Mucosa of gallbladder (tissue), 1 donor: ENCODE data around the gene IQGAP2. TPM values are rescaled to one million over a fixed set of nuclear protein-coding genes. Genes with fewer than 3 reads are reported as not detected.
"Not testable (repeated sequence)": the region's sequence is repeated elsewhere in the genome, so short reads cannot be mapped to it uniquely, and the experiment has no call there.

ENCODE experiments used
- DNase-seq: peaks from one replicate; pipeline ENCODE4 v3.0.0-alpha.2; 2020; ENCODE audit warnings: low spot score
- total RNA-seq: library from RNA; stranded (reverse); gene quantifications from one replicate; pipeline ENCODE4 v1.2.1, GENCODE V29; 2021
- donor health status: DM: no; HTN: no; CAD: no.

The IQGAP2 gene
- total RNA-seq, 1 donor from 2014 or later, result 119 TPM

DNA sequence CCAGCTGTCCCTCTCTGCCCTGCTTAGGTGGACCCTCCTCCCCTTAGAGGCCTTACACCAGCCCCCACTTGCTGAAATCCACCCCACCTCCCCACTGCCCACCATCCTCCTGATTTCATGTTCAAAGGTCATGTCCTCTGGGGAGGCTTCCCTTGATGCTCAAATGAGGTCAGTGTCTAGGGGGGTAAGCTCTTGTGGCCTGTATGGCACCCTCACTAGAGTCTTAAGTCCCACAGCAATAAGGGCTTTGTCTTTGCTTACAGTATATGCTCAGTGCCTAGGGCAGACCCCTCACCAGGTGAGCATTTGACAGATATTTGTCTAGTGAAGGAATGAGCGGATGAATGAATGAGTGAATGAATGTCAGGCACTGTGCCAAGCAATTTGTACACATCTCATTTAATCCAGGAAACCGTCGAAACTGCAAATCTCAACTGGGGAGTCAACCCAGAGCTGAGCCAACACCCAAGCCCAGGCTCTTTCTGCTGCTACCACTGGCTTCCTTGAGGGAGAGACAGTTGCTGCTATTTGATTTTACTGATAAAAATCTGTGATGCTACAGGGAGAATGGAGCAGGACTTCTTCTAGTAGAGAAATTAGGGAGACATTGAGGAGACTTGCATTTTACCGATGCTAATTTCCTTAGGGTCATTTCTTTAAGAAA, 101.9 kb downstream of the IQGAP2 start:
- DNase-seq, result no peak

GRCh38 chr5:76513476-76513875, 110.4 kb downstream of the IQGAP2 start:
- DNase-seq, result no peak

DNA sequence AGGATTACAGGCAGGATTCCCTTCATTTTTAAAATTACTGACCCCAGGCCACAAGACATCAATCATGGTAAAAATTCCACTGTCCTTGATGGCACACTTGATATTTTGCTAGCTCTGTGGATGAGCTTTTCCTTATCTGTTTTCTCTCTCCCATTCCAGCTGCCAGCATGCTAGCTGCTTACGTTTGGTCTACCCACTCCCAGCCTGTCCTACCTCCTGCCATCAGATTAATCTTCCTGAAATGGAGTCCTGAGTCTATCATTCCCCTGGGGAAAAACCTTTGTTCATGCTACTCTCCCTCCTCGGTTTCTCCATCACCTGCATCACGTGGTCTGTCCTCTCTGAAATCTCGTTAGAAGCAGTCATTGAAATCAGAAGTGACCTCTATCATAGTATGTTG, 111.2 kb downstream of the IQGAP2 start:
- DNase-seq, result no peak

DNA sequence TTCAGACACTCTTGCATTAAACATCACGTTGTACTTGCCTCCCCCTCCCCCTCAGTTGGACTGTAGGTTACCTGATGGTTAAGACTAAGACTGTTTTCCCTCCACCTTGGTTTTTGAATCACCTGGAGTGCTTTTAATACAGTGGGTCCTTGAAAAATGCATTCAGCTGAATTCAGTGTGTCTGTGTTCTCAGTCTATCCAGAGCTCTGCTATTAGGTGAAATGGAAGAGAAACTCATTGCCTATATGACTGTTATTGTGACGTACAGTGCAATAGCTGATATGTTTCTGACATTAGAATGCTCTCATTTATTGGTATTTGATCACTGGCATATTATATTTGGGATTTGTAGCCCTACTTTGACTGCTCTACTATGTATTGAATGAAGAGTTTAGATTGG, 111.6 kb downstream of the IQGAP2 start:
- DNase-seq, result no peak

DNA sequence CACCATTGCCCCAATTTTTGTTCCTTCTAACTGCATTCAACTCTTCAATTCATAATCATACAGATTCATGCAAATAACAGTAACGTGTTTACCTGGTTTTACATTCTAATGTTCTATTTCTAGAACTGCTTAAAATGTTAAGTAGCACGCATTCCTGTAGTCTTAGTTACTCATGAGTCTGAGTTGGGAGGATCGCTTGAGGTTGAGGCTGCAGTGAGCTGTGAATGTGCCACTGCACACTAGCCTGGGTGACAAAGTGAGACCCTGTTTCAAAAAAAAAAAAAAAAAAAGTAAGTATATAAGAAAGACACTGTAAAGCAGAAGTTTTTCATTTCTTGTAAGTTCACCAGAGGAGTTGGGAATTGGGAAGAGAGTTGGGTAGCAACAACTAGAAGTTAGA, 114.2 kb downstream of the IQGAP2 start:
- no peak for DNase-seq

DNA sequence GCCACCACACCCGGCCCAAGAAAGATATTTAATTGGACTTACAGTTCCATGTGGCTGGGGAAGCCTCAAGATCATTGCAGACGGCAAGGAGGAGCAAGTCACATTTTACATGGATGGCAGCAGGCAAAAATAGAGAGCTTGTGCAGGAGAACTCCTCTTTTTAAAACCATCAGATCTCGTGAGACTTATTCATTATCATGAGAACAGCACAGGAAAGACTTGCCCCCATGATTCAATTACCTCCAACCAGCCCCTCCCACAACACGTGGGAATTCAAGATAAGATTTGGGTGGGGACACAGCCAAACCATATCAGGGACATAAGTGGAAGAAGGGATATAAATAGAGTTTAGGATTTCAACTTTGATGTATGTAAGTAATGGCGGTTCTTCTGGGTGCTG, 115.2 kb downstream of the IQGAP2 start:
- DNase-seq, result not testable (repeated sequence)

DNA sequence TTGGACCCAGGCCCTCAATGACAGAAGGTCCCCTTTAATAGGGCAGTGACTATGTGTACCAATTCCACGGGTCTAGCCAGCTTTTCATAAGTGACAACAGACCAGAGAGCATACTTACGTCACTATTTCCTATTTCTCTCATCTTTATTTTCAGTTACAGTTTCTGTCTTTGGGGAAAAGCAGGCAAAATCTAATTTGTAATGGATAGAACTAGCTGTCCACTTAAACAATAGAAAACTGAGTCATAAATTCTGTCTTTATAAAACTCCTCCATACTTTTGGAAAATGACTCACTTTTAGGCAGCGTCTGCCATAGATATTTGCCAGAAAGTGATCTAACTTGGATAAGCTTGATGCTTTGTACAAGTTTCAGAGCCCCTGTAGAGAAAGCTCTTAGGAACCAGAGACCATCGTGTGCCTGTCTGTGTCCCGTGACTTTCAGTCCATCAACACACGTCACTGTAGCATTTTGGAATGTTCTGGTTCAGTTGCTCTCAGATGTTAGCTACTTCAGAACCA, 118.2 kb downstream of the IQGAP2 start:
- no peak for DNase-seq

DNA sequence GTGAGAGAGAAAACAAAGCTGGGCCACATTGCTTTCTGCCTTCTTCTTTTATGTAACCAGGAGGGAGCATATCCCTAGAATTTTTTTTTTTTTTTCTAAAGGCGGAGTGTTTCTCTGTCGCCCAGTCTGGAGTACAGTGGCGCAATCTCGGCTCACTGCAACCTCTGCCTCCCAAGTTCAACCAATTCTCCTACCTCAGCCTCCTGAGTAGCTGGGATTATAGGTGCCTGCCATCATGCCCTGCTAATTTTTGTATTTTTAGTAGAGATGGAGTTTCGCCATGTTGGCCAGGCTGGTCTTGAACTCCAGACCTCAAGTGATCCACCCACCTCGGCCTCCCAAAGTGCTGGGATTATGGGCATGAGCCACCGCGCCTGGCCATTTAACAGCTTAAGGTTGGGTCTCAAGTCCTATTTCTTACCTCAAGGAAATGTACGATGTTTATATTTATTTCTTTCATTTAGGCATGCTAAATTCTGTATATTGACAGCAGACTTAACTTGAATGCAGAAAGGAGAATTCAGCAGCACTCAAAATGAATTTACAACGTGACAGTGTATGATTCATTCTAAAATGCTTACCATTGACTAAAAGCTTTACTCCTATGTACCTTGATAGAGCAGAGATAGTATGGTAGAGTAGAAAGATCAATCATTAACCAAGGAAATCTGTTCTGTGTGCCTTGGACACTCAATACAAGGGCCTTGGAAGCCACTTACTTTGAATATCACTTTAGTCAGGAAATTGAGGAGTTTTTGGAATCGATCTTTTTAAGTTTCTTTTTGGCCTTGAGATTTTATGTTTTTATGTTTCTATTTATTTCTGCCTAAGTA, 119.2 kb downstream of the IQGAP2 start:
- no peak for DNase-seq

- no peak for DNase-seq
Measured at GRCh38 chr5:76524101-76524835, 121.2 kb downstream of the IQGAP2 start.

DNA sequence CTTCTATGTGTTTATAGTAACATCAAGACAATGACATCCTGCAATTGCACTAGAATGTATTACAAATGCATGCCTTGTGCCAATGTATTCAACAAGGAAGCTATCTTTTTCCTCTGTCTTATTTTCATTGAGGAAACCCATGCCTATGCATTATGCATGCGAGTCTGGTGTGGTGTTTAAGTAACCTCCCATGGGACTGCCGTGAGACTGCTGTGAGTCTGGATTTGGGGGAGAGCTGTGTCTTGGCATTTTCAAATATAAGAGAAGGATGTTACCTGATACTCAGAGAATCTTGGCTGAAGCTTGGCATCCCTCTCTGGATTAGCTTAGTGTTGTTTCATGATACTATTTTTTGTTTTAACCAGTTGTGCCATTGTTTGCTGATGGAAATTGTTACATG, 121.8 kb downstream of the IQGAP2 start:
- no peak for DNase-seq

DNA sequence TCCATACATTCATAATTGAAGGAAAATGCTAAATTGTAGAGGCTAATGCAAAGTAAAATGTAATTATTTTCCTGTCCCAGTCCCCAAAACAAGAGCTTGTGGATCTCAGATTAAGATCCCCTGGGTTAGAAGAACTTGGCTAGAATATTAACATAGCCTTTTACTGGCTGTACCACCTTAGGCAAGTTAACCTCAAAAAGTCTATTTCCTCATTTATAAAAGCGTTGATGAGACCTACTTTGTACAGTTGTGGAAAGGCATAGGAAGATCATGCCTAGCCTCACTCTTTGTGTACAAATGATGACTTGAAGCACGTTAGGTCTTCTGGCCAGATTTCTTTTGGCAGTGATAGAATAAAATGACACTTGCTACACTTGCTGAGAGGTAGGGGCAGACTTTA, 122.9 kb downstream of the IQGAP2 start:
- no peak for DNase-seq

DNA sequence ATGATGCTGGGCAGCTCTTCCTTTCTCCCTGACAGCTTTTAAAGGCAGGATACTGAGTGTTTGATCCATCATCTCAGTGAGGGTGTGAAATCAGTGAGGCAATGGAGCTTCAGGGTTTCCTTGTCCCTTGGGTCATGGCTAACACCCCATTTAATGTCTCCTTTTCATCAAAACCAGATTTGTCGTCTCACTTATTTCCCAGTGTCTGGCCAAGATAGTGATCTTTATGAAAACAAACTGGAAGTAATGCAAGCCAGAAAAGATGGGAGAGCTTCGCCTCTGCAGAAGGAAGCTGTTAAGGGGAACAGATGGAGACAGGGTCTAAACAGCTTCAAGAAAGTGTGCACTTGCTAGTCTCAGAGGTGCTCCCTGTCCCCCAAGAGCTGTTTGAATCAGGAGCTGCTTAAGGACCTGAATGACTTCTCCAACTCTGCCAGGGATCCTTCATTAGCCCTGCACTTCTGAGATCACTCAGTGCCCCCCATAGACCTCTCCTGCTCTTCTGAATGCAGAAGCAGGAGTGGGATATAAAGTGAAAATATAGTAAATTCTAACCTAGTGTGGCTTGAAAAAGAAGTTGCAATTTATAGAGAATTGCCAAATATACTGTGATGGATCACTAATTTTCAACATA, 124.0 kb downstream of the IQGAP2 start:
- DNase-seq, result no peak

GRCh38 chr5:76527685-76528161, 124.6 kb downstream of the IQGAP2 start:
- no peak for DNase-seq

- no peak for DNase-seq
Measured at GRCh38 chr5:76528547-76529331, 125.7 kb downstream of the IQGAP2 start.

GRCh38 chr5:76529464-76530344, 126.6 kb downstream of the IQGAP2 start:
- no peak for DNase-seq

DNA sequence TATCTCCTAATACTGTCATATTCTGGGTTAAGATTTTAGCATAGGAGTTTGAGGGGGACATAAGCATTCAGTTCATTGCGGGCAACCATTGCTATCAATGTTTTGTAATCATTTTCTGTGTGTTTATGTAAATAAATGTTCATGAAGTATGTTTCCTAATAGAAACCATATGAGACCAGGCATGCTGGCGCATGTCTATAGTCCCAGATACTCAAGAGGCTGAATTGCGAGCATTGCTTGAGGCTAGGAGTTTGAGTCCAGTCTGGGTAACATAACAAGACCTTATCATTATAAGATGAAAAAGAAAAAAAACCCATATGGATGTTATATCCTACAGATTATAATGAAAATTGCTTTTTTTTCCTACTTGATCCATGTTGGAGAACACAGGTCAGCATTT, 129.0 kb downstream of the IQGAP2 start:
- no peak for DNase-seq

- no peak for DNase-seq
Measured at GRCh38 chr5:76532973-76533372, 129.9 kb downstream of the IQGAP2 start.

- DNase-seq, result no peak
Measured at GRCh38 chr5:76535577-76535976, 132.5 kb downstream of the IQGAP2 start.

GRCh38 chr5:76537073-76537543, 134.0 kb downstream of the IQGAP2 start:
- no peak for DNase-seq

DNA sequence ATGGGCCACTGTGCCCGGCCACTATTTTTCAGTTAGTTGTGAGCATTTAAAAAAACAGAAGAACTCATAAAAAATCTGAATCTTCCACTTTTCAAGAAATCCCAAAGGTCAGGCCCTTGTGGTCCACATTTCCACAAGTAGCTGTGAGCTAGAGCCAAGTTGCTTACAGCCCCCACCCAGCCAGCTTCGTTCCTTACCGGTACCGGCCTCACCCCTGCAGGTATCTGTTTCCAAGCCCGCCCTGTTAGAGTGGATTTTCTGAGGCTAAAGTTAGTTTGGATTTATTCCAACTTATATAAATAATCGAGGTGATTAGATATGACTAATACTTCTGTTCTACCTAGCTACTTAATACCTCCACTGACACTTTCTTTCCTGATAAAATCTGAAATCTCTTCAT, 139.2 kb downstream of the IQGAP2 start:
- DNase-seq, result peak; percentile 41
